ENCODE results near the gene GNG11.

DNA sequence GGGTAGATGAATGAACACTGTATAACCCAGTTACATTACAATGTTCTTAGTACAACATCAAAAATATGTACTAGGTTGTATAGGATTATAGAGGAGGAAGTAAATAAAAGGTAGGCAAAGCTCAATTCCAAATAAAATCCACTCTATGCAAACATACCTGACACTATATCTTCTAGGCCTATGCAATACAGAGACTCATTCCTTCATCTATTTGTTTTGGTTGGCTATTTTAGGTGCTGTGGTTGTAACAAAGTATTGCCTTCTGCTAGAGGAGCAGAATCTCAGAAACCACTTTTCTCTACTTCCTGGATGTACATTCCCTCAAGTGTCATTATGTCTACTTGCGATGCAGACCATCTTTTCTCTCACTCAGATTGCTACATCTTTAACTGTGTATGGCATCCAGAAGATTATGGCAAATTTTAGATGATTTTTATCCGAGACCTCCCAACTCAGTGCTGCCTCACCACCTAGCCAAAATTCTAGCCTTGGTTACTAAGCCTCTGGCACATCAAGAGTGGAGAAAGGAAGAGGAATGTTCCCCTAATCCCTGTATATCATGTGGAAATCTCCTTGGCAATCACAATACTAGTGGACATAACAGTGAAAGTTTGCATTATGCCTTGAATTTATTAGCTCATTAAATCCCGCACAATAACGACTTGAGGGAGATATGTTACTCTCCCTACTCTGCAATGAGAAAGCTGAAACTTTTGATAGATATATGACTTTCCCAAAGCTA is 25.5 kb upstream of the GNG11 start:
- TF ChIP-seq POLR2AphosphoS5 (IDR thresholded peaks at IDR 0.05; ENCODE audit: low read depth, low read length): no peak
- TF ChIP-seq, protein P1, sequence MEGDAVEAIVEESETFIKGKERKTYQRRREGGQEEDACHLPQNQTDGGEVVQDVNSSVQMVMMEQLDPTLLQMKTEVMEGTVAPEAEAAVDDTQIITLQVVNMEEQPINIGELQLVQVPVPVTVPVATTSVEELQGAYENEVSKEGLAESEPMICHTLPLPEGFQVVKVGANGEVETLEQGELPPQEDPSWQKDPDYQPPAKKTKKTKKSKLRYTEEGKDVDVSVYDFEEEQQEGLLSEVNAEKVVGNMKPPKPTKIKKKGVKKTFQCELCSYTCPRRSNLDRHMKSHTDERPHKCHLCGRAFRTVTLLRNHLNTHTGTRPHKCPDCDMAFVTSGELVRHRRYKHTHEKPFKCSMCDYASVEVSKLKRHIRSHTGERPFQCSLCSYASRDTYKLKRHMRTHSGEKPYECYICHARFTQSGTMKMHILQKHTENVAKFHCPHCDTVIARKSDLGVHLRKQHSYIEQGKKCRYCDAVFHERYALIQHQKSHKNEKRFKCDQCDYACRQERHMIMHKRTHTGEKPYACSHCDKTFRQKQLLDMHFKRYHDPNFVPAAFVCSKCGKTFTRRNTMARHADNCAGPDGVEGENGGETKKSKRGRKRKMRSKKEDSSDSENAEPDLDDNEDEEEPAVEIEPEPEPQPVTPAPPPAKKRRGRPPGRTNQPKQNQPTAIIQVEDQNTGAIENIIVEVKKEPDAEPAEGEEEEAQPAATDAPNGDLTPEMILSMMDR (IDR thresholded peaks at IDR 0.05): no peak
- TF ChIP-seq, protein P2, sequence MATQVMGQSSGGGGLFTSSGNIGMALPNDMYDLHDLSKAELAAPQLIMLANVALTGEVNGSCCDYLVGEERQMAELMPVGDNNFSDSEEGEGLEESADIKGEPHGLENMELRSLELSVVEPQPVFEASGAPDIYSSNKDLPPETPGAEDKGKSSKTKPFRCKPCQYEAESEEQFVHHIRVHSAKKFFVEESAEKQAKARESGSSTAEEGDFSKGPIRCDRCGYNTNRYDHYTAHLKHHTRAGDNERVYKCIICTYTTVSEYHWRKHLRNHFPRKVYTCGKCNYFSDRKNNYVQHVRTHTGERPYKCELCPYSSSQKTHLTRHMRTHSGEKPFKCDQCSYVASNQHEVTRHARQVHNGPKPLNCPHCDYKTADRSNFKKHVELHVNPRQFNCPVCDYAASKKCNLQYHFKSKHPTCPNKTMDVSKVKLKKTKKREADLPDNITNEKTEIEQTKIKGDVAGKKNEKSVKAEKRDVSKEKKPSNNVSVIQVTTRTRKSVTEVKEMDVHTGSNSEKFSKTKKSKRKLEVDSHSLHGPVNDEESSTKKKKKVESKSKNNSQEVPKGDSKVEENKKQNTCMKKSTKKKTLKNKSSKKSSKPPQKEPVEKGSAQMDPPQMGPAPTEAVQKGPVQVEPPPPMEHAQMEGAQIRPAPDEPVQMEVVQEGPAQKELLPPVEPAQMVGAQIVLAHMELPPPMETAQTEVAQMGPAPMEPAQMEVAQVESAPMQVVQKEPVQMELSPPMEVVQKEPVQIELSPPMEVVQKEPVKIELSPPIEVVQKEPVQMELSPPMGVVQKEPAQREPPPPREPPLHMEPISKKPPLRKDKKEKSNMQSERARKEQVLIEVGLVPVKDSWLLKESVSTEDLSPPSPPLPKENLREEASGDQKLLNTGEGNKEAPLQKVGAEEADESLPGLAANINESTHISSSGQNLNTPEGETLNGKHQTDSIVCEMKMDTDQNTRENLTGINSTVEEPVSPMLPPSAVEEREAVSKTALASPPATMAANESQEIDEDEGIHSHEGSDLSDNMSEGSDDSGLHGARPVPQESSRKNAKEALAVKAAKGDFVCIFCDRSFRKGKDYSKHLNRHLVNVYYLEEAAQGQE (IDR thresholded peaks at IDR 0.05; ENCODE audit: insufficient read depth in 1 of 2, low read depth in 2 of 2, low read length in 1 of 2): no peak
